ENCODE data around the gene TAOK2.
A peak's percentile ranks its signal among the peaks of the same experiment; 100 is the strongest.

The TAOK2 gene

DNA sequence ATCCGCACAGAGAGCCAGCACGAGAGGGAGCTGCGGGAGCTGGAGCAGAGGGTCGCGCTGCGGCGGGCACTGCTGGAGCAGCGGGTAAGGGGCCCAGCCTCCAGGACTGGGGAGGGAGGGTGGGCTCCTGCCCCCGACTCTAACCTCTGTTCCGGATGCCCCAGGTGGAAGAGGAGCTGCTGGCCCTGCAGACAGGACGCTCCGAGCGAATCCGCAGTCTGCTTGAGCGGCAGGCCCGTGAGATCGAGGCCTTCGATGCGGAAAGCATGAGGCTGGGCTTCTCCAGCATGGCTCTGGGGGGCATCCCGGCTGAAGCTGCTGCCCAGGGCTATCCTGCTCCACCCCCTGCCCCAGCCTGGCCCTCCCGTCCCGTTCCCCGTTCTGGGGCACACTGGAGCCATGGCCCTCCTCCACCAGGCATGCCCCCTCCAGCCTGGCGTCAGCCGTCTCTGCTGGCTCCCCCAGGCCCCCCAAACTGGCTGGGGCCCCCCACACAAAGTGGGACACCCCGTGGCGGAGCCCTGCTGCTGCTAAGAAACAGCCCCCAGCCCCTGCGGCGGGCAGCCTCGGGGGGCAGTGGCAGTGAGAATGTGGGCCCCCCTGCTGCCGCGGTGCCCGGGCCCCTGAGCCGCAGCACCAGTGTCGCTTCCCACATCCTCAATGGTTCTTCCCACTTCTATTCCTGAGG is 17.4 kb downstream of the TAOK2 start:
- no peak overlapping the region for H3K4me3 ChIP-seq (ENCODE audit: low read depth in 1 of 2, low read length in 2 of 2)
- H3K27ac ChIP-seq (ENCODE audit: low read depth, low read length), result no peak overlapping the region
- H3K36me3 ChIP-seq (ENCODE audit: insufficient read depth, low read length), result peaks cover 55% of the 10 kb centered on the region
- no peaks in the 10 kb centered on the region for H3K9me3 ChIP-seq (ENCODE audit: low read length)
- peaks cover 11% of the 10 kb centered on the region for H3K4me1 ChIP-seq (ENCODE audit: insufficient read depth, low read length)
- no peak overlapping the region for H3K9ac ChIP-seq (ENCODE audit: low read length)
- H3K27me3 ChIP-seq (ENCODE audit: control insufficient read depth in 1 of 2, insufficient read depth in 2 of 2, low read length in 2 of 2), result no peaks in the 10 kb centered on the region

DNA sequence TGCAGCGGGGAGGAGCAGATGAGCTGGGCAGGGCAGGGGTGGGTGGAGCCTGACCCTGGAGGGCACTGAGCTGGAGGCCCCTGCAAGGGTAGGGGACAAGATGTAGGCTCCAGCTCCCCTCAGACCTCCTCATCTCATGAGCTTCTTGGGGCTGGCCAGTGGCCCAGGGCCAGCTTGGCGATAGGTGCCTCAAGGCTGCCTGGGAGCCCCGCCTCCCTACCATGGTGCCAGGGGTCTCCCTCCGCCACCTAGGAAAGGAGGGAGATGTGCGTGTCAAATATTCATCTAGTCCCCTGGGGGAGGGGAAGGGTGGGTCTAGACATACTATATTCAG is 17.9 kb downstream of the TAOK2 start:
- Histone ChIP-seq H3K9ac (ENCODE audit: low read length) (no peak overlapping the region), H3K27ac (ENCODE audit: low read depth, low read length) (no peak overlapping the region), H3K4me1 (ENCODE audit: insufficient read depth, low read length) (peaks cover 12% of the 10 kb centered on the region), H3K27me3 (ENCODE audit: control insufficient read depth in 1 of 2, insufficient read depth in 2 of 2, low read length in 2 of 2) (no peaks in the 10 kb centered on the region), H3K4me3 (ENCODE audit: low read depth in 1 of 2, low read length in 2 of 2) (no peak overlapping the region), H3K36me3 (ENCODE audit: insufficient read depth, low read length) (peaks cover 50% of the 10 kb centered on the region), H3K9me3 (ENCODE audit: low read length) (no peaks in the 10 kb centered on the region)

DNA sequence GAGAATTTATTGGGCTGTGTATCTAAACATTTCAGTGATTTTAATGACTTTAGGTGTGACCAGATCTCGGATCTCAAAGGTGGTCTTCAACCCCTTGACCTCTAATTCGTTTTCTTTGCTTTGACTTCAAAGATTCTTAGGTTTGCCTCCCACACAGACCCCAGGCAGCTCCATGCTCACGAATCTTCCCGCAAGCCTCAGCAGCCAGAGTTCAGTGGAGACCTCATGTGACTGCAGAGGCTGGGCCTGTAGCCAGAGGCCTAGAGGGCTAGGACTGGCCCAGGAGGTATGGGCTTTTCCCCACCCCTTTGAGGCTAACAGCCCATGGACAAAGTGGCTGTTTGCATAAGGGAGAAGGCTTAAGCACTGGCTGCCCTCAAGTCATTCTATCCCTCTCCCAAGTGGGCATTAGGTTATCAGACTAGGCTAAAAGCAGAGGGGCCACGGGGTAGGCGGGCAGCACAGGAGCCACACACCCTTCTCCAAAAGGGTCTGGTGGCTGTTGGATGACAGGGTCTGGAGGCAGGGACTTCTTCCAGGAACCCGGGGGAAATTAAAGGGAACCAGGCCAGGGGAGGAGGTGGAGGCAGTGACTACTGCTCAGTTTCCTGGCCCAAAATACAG is 18.8 kb downstream of the TAOK2 start:
- Histone ChIP-seq H3K9ac (ENCODE audit: low read length) (no peak overlapping the region), H3K36me3 (ENCODE audit: insufficient read depth, low read length) (peaks cover 46% of the 10 kb centered on the region), H3K27ac (ENCODE audit: low read depth, low read length) (no peak overlapping the region)

DNA sequence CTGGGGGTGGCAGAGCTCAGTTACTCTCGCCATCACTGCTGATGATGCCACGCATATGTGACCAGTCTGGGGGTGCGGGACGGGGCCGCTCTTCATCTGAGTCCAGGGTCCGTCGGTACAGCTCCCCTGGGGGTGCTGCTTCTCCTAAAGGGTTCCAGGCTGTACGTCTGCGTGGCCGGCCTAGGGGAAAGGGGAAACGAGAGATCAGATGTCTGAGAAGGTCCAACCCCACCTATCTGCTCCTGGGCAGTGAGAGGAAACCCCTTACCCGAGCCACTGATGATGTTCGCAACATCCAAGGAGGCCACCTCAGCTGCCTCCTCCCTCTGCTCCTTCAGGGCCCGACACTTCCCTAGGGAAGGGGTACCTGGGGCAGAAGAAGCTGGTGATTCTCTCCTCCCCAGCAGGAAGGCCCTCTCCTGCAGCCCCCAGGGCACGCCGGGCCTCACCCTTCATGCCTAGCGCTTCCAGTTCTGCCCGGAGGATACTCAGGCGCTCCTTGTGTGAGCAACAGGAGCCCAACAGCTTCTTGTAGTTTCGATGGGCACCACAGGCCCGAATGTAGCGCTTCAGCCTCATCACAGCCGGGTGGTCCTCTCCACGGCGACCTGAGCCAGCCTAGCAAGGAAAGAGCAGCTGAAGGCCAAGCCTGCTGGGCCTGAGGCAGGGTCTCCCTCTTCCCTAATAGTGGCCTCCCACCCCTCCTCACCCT is 19.7 kb downstream of the TAOK2 start:
- Histone ChIP-seq H3K9ac (ENCODE audit: low read length) (no peak overlapping the region), H3K9me3 (ENCODE audit: low read length) (no peaks in the 10 kb centered on the region), H3K27ac (ENCODE audit: low read depth, low read length) (no peak overlapping the region), H3K4me1 (ENCODE audit: insufficient read depth, low read length) (peaks cover 19% of the 10 kb centered on the region), H3K4me3 (ENCODE audit: low read depth in 1 of 2, low read length in 2 of 2) (no peak overlapping the region), H3K27me3 (ENCODE audit: control insufficient read depth in 1 of 2, insufficient read depth in 2 of 2, low read length in 2 of 2) (no peaks in the 10 kb centered on the region), H3K36me3 (ENCODE audit: insufficient read depth, low read length) (peaks cover 40% of the 10 kb centered on the region)

More for the DNA sequence above, 18.8 kb downstream of the TAOK2 start:
- Histone ChIP-seq H3K27me3 (ENCODE audit: control insufficient read depth in 1 of 2, insufficient read depth in 2 of 2, low read length in 2 of 2) (no peaks in the 10 kb centered on the region), H3K9me3 (ENCODE audit: low read length) (no peaks in the 10 kb centered on the region), H3K4me1 (ENCODE audit: insufficient read depth, low read length) (peaks cover 19% of the 10 kb centered on the region), H3K4me3 (ENCODE audit: low read depth in 1 of 2, low read length in 2 of 2) (no peak overlapping the region)

DNA sequence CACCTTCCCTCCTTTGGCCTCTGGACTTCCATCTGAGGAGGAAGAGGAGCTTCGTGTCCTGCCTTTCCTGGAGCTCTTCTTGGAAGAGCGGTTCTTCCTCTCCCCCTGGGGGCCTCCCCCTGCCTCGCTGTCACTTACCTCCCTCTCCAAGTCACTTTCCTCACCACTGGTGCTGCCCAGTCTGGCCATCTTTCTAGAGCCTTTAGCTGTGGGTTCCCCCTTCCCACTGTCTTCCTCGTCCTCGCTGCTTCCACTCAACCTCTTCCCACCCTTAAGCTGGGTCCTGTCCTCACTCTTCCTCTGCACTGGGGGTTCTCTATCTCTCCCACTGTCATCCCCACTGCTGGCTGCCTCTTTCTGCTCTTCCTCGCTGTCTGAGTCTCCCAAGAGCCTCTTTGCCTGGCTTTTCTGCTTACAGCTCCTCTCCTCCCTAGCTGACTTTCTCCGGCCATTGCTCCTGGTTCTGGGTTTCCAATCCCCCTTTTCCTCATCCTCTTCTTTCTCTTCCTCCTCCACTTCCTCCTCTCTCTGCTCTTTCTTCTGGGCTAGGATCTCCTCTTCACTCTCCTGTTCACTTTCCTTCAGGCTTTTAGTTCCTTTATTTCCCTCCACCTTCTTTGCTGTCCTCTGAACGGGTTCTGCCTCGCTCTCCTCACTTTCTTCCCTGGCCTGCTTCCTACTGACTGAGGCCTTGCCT is 20.4 kb downstream of the TAOK2 start:
- H3K4me1 ChIP-seq (ENCODE audit: insufficient read depth, low read length), result peaks cover 19% of the 10 kb centered on the region
- H3K27ac ChIP-seq (ENCODE audit: low read depth, low read length), result peak overlapping the region; percentile 21
- no peaks in the 10 kb centered on the region for H3K9me3 ChIP-seq (ENCODE audit: low read length)
- H3K27me3 ChIP-seq (ENCODE audit: control insufficient read depth in 1 of 2, insufficient read depth in 2 of 2, low read length in 2 of 2), result no peaks in the 10 kb centered on the region
- no peak overlapping the region for H3K9ac ChIP-seq (ENCODE audit: low read length)
- peak overlapping the region in 1 of 2 donors; percentile 94 for H3K4me3 ChIP-seq (ENCODE audit: low read depth in 1 of 2, low read length in 2 of 2)
- H3K36me3 ChIP-seq (ENCODE audit: insufficient read depth, low read length), result peaks cover 35% of the 10 kb centered on the region

DNA sequence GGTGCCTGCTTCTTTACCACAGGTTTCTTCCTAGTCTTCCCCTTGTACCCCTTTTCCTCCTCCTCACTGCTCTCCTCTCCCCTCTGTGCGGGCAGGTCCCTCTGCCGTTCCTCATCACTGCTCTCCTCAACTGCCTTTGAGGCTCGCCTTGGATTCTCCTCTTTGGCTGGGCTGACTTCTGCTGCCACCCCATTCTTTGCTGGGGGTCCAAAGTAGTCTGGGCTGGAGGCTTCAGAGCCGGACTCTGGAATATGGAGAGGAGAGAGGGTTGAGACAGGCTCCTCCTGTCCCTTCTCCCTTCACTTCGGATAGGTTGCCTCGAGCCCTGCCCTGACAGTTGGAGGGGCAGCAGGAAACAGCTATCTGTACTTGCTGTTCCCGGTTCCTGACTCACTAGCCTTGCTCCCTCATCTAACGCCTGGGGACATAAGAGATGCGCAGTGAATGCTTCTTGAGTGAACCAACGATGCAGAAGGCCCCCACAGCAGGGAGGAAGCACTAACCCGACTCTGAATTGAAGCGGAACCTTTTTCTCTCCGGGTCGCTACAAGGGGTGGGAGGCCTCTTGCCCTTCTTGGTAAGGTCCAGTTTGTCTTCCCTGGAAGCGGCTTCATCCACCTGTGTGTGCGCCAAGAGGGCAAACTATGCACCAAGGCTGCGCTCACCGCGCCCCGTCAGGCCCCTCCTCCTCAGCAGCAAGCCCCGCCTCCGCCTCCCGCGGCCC is 21.1 kb downstream of the TAOK2 start:
- peak overlapping the region; percentile 94 to 97 for H3K4me3 ChIP-seq (ENCODE audit: low read depth in 1 of 2, low read length in 2 of 2)
- peak overlapping the region; percentile 94 for H3K27ac ChIP-seq (ENCODE audit: low read depth, low read length)
- H3K4me1 ChIP-seq (ENCODE audit: insufficient read depth, low read length), result peaks cover 19% of the 10 kb centered on the region
- no peaks in the 10 kb centered on the region for H3K27me3 ChIP-seq (ENCODE audit: control insufficient read depth in 1 of 2, insufficient read depth in 2 of 2, low read length in 2 of 2)
- peaks cover 33% of the 10 kb centered on the region for H3K36me3 ChIP-seq (ENCODE audit: insufficient read depth, low read length)
- no peaks in the 10 kb centered on the region for H3K9me3 ChIP-seq (ENCODE audit: low read length)
- H3K9ac ChIP-seq (ENCODE audit: low read length), result peak overlapping the region; percentile 86

DNA sequence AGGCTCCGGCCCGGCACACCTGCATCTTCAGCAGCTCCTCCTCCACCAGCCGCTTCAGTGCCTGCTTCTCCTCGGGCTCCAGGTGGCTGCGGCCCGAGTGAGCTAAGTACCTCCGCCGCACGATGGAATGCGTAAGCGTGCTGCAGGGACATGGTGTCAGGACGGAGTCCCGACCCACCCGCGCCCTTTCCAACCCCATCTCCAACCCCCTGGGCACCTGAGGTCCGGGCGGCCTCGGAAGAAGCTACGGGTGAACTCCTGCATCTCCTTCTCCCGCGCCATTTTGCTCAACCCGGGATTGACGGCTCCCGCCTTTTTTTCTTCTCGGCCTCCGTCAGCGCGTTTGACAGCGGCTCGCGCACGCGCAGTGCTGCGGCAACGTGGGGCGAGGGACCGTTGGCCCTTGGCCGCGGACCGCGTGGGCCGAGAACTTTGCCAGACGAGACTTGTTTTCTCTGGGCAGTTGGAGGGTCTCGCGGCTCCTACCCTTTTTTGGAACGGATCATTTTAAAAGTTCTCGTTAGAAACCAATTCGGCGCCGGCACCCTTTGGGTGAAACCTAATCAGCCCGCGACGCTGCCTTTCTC is 21.7 kb downstream of the TAOK2 start, which contains the start of gene HIRIP3:
HIRIP3 (minus strand) TSS at position 294 of the 587 bp plus-strand sequence; CDS start at position 282, 12 bp downstream.
- Histone ChIP-seq H3K9me3 (ENCODE audit: low read length) (no peaks in the 10 kb centered on the region), H3K4me1 (ENCODE audit: insufficient read depth, low read length) (peaks cover 19% of the 10 kb centered on the region), H3K4me3 (ENCODE audit: low read depth in 1 of 2, low read length in 2 of 2) (peak within 1 kb of the TSS; percentile 94 to 97), H3K27me3 (ENCODE audit: control insufficient read depth in 1 of 2, insufficient read depth in 2 of 2, low read length in 2 of 2) (no peaks in the 10 kb centered on the region), H3K36me3 (ENCODE audit: insufficient read depth, low read length) (peaks cover 32% of the 10 kb centered on the region), H3K27ac (ENCODE audit: low read depth, low read length) (peak within 1 kb of the TSS; percentile 94), H3K9ac (ENCODE audit: low read length) (peak within 1 kb of the TSS; percentile 86)

DNA sequence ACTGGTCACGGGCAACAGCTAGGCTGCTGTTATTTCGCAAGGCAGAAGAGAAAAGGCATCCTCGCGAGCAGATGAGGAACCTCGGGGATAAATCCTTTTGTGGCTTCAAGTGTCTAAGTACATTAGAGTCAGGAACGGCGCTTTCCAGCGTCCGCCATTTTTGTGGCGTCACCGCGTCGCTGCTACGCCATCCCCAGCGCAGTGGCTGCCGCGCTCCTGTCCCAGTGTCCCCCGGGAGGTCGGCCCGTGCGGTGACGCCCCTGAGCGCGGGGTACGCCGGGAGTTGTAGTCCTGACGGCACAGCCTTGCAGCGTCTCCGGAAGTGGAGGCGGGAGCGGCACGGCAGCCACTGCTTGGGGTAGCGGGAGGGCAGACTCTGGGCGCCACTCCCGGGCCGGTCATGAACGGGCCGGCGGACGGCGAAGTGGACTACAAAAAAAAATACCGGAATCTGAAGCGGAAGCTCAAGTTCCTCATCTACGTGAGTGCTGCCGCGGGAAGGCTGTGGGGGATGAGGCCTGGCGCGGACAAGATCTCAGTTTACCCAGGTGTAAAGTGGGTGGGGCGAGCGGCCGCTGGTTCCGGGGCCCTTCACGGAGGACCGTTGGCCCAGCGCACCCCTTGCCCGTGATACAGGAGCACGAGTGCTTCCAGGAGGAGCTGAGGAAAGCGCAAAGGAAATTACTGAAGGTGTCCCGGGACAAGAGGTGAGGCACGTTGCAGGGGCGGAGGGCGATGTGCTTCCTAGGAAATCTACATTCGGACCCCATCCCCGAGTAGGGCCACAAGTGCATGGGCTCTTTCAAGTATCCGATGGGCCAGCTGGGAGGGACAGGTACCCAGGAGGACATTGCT is 22.5 kb downstream of the TAOK2 start, which contains the start of gene INO80E:
INO80E (plus strand) TSS at position 331 of the 855 bp plus-strand sequence; CDS start at position 401, 70 bp downstream.
- peak within 1 kb of the TSS; percentile 86 for H3K9ac ChIP-seq (ENCODE audit: low read length)
- peaks cover 32% of the 10 kb centered on the region for H3K36me3 ChIP-seq (ENCODE audit: insufficient read depth, low read length)
- H3K27me3 ChIP-seq (ENCODE audit: control insufficient read depth in 1 of 2, insufficient read depth in 2 of 2, low read length in 2 of 2), result no peaks in the 10 kb centered on the region
- peak within 1 kb of the TSS; percentile 94 to 97 for H3K4me3 ChIP-seq (ENCODE audit: low read depth in 1 of 2, low read length in 2 of 2)
- peak within 1 kb of the TSS; percentile 94 for H3K27ac ChIP-seq (ENCODE audit: low read depth, low read length)
- peaks cover 19% of the 10 kb centered on the region for H3K4me1 ChIP-seq (ENCODE audit: insufficient read depth, low read length)
- H3K9me3 ChIP-seq (ENCODE audit: low read length), result no peaks in the 10 kb centered on the region

DNA sequence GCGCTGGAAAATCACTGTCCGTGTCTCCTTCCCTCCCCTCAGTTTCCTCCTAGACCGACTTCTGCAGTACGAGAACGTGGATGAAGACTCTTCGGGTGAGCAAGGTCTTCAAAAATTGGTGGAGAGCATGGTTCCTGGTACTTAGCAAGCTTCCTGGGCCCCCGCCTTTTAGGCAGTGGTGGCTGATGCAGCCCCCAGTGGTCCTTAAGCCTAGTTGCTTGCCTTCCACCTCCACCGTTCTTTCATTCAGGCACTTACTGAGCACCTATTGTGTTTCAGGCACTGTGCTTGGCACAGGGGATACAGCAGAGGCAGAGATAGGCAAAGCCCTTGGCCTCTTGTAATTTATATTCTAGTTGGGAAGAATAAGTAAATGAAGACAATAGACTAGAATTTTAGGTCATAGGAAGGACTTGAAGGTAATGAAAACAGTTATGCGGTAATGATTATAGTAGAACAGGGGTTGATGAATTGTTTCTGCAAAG is 23.1 kb downstream of the TAOK2 start:
- peak overlapping the region; percentile 94 to 97 for H3K4me3 ChIP-seq (ENCODE audit: low read depth in 1 of 2, low read length in 2 of 2)
- H3K9me3 ChIP-seq (ENCODE audit: low read length), result no peaks in the 10 kb centered on the region
- H3K27ac ChIP-seq (ENCODE audit: low read depth, low read length), result no peak overlapping the region
- H3K4me1 ChIP-seq (ENCODE audit: insufficient read depth, low read length), result peaks cover 19% of the 10 kb centered on the region
- peak overlapping the region; percentile 54 for H3K9ac ChIP-seq (ENCODE audit: low read length)
- H3K27me3 ChIP-seq (ENCODE audit: control insufficient read depth in 1 of 2, insufficient read depth in 2 of 2, low read length in 2 of 2), result no peaks in the 10 kb centered on the region
- H3K36me3 ChIP-seq (ENCODE audit: insufficient read depth, low read length), result peaks cover 26% of the 10 kb centered on the region

DNA sequence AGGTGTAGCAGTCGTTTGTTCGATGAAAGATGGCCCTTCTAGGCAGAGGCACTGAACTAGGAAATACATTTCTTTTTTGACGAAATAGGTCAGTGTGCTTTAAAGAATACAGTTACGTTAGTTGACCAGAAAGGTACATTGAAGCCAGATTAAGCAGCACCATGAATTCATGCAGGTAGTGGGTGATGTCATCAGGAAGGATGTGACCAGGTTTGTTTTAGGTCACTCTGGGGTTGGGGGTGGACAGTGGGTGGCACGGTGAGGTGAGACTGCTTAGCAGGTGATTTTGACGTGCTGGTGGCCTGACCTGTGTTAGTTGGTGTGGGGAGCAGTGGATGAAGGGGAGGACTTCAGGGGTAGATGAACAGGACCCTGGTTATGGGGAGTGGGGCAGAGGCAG is 25.9 kb downstream of the TAOK2 start:
- Histone ChIP-seq H3K9ac (ENCODE audit: low read length) (no peak overlapping the region), H3K27ac (ENCODE audit: low read depth, low read length) (no peak overlapping the region), H3K4me1 (ENCODE audit: insufficient read depth, low read length) (peaks cover 12% of the 10 kb centered on the region), H3K27me3 (ENCODE audit: control insufficient read depth in 1 of 2, insufficient read depth in 2 of 2, low read length in 2 of 2) (no peaks in the 10 kb centered on the region), H3K36me3 (ENCODE audit: insufficient read depth, low read length) (peaks cover 12% of the 10 kb centered on the region), H3K9me3 (ENCODE audit: low read length) (no peaks in the 10 kb centered on the region), H3K4me3 (ENCODE audit: low read depth in 1 of 2, low read length in 2 of 2) (no peak overlapping the region)
